HG03520 (cell line): ENCODE measurements around the gene CBR1.

ENCODE experiments used
- ATAC-seq: cut with Tn5 transposase; IDR thresholded peaks from one replicate; pipeline ENCODE4 v1.9.1; 2021; ENCODE audit warnings: mild to moderate bottlenecking, moderate library complexity; ENCODE audit not compliant: unreplicated experiment

Gene CBR1

DNA sequence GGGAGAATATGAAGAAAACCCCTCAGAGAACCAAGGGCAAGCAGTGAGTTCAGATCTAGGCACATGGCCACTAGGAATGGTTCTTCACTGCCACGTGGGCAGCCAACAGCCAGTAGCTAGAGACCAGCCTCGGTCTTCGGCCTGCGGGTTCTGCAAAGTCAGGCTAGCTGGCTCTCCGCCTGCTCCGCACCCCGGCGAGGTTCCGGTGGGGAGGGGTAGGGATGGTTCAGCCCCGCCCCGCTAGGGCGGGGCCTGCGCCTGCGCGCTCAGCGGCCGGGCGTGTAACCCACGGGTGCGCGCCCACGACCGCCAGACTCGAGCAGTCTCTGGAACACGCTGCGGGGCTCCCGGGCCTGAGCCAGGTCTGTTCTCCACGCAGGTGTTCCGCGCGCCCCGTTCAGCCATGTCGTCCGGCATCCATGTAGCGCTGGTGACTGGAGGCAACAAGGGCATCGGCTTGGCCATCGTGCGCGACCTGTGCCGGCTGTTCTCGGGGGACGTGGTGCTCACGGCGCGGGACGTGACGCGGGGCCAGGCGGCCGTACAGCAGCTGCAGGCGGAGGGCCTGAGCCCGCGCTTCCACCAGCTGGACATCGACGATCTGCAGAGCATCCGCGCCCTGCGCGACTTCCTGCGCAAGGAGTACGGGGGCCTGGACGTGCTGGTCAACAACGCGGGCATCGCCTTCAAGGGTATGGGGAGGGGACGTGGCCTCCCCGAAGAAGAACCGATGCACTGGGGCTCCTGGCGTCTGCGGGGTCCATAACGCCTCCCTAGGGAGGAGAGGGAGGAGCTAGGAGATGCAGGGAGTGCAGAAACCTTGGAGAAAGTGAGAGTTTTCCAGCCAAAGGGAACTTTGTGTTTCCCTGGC is at the start of gene CBR1:
TSS of gene CBR1 (plus strand) at position 312 of the 871 bp plus-strand sequence. CDS start at position 404, 92 bp downstream.
- ATAC-seq = peak; percentile 92

DNA sequence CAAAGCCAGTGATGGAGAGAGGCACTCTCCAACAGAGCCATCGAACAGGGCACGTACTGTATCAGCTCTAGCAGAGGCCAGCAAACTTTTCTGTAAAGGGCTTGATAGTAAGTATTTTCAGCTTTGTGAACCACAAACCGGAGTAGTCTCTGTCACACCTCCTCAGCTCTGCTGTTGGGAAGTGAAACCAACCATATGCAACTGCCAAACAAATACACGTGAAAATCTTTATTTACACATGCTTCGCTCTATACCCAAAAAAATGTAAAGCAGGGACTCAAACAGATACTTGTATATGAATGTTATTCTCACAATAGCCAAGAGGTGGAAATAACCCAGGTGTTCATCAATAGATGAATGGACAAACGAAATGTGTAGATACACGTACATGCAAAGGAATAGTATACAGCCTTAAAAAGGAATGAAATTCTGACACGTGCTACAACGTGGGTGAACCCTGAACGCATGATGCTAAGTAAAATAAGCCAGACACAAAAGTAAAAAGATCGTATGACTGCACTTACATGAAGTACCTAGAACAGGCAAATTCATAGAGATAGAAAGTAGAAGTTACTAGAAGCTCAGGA is 48.5 kb upstream of the CBR1 start:
- ATAC-seq = peak; percentile 80

DNA sequence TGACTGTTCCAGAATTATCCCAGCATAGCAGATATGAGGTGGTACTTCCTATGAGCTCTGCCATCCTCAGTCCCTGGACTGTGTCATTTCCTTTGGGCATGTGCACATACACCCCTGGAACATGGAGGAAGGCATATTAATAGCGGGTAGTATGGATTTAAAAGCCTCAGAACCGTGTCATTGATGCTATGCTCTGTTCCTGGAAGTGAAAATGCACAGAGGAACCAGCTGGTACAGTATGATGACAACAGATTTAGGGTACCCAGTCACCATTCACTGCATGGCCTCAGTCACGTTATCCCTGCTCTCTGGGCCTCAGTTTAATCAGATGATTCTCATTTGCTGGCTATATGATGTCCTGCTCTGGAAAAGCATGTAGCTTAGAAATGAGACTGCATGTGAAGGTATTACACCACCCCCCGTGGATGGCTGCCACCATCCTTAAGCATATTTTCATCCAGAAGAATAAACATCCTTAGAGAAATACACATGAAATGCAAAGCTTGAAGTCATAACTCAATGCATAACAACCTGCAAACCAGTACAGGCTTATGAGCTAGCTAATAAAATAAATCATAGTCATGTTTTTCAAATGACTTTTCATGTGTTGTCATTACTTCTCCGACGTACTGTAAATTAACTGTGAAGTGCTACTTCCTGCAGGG is 47.3 kb upstream of the CBR1 start:
- ATAC-seq = no peak

DNA sequence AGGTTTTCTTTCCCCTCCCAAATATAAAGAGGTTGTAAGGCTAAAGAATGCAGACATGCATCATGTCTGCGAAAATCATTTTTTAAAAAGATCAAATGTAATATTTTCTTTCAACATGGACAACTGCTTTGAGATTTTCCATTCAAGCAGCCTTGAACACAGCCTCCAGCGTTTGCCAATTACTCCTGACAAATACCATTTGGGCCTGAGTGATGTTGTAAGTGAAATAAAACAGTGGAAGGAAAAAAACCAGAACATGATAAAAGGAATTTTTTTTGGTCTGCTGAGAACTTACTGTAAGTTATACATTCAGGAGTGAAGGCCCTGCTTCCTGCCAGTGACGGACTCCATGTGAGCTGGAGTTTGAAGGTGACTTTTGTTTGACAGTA is 46.7 kb upstream of the CBR1 start:
- ATAC-seq = no peak

DNA sequence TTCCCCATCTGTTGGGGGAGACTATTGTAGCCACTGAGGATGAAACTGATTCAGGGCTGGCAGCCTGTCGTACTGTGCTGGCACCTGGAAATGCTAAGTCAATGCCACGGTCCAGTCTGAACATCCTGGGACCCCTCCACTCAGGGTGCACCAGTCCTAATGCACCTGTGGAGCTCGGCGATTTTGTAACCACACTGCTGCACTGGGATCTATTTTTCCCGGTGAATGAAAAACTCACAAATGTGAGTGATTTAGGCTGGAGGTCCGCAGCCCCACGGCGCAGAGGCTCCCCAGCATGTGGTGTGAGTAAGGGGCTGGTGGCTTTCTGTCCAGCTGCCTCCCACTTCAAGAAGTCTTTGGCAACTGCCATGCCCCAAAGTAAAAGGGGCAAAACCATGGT is 45.0 kb upstream of the CBR1 start:
- ATAC-seq = no peak

DNA sequence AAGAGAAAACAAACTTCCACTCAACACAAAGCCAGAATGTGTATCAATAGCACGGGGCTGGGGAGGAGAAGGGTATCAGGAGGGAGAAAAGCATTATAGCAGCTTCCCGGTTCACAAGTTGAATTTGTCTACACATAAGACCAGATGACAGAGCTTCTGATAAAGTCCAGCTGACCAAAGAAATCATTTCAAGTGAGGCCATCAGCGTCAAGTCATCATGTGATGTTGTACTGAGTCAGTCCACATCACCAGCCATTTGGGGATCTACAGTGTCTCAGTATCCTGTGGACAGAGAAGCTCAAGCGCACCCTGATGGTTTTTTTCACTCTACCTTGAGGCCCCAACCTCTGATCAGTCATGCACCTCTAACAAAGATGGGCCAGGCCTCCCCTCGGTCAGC is 42.5 kb upstream of the CBR1 start:
- ATAC-seq = no peak

DNA sequence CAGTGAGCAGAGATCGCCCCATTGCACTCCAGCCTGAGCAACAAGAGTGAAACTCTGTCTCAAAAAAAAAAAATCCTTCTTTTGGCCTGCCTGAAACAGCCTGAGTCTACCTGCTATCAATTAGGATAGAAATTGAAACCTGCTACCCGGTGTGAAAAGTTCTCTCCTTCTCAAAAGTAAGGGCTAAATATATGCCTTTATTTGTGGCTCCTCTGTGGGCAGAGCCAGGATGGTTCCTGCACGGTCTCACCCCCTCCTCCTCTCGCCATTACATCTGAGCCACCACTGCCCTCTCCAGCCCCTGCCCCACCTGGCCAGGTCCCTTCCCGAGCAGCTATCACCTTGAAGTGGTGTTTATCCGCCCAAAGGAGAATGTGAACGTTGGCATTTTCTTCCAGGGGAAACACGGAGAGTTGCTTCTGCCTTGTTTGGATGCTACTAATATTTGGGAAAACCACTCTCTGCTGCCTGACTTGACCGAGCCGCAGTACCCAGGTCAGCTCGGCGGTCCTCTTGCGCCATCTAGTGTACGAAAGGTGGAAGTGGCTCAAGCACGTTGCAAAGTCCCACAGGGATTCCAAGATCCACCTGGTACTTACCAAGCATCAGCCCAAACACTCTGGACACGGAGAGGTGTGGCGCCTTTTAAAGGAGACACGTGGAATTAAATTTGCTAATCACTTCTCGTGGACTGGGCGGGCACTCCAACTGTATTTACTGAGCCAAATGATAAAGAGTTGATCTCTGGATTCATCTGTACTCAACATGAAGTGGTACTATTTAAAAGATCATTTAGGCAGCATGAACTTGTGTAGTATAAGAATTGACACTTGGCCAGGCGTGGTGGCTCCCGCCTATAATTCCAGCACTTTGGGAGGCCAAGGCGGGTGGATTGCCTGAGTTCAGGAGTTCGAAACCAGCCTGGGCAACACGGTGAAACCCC is 41.4 kb upstream of the CBR1 start:
- no peak for ATAC-seq

DNA sequence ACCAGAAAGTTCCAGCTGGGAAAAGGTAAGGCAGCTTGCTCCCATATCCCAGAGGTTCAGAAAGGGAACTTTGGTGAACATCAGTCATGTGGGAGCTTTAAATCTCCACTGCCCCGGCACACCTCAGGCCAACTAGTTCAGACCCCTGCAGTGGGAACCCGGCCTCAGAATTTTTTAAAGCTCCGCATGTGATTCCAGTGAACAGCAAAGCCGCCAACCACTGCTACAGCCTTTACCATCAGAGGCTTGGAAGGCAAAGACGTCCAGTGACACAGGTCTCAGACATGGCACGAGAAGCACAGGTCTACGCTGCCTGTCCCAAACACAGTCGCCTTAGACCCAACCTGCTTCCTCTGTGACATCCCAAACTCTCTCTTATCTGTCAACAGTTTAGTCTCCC is 40.5 kb upstream of the CBR1 start:
- ATAC-seq = no peak

DNA sequence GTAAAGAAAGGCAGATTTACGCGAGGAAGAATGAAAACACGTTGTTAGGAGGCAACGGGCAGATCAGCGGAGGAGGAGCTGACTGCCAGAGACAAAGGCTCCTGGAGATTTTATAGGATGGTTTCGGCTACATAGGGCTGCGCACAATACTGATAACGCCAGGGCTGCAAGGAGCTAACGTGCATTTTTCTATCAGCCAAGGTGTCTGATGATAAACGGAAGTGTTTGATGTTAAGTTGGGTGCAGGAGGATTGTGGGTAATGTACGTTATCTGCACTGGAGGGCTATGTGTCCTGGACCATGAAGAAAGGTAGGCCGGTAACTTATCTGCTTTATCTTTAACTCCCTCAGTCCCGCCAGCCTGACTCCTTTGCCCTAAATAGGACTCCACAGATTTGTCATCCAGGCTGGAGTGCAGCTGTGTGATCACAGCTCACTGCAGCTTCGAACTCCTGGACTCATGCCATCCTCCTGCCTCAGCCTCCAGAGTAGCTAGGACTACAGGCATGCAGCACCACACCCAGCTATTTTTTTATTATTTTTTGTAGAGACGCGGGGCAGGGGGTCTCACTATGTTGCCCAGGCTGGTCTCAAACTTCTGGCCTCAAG is 39.1 kb upstream of the CBR1 start:
- no peak for ATAC-seq

DNA sequence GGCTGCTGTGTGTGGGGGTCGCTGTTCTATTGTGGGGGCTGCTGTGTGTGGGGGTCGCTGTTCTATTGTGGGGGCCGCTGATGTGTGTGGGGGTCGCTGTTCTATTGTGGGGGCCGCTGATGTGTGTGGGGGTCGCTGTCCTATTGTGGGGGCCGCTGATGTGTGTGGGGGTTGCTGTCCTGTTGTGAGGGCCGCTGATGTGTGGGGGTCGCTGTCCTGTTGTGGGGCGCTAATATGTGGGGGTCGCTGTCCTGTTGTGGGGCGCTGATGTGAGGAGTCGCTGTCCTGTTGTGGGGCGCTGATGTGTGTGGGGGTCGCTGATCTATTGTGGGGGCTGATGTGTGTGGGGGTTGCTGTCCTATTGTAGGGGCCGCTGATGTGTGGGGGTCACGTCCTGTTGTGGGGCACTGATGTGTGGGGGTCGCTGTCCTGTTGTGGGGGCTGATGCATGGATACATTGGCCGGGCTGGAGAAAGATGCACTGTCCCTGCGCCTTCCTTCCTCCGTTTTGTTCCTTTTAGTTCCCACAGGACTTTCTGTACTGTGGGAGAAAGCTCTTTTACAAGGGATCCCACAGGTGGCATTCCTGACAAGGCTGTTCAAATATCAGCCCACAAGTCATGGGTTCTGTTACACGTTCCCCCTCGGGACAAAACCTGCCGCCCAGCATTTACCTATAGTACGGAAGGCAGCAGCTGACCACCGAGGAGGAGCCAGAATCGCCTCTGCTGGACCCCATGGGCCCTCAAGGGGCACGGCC is 37.0 kb upstream of the CBR1 start:
- no peak for ATAC-seq

DNA sequence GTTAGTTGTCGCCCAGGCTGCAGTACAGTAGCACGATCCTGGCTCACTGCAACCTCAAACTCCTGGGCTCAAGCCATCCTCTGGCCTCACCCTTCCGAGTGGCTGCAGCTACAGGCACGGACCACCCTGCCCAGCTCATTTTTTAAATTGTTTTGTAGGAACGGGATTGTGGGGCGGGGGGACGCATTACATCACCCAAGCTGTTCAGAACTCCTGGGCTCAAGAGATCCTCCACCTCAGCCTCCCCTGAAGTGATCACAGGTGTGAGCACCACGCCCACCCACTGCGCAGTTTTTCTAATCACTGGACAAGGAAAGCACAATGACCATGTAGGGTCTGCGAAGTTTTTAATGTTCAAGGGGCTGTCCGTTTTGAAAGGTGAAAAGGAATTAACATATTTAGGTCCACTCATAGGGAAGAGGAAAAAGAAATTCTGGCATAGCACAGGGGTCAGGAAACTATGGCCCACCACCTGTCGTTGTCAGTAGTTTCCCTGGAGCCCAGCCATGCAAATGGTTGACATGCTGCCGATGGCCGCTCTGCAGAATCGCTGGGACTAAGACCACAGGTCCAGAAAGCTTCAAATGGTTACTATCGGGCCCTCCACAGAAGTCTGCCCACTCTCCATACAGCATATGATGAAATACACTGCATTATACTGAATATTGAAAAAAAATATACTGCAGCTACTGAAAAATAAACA is 35.5 kb upstream of the CBR1 start:
- no peak for ATAC-seq

DNA sequence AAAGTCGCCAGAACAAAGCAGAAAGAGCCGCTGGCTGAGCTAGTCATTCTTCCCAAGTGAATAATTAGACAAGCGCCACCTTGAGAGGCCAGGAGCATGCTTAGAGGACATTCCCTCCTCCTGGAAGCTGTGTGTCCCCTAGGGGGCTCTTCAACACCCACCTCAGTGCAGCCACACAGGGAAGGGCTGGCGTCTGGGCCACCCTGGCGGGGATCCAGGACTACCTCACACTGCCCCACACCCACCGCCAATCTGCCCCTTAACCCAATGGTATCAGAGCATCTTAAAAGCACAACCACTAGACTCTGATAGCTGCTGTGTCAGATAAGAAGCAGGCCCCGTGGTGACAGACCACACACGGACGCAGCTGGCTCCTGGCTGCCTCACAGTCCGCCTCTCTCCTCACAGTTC is 34.4 kb upstream of the CBR1 start:
- no peak for ATAC-seq

DNA sequence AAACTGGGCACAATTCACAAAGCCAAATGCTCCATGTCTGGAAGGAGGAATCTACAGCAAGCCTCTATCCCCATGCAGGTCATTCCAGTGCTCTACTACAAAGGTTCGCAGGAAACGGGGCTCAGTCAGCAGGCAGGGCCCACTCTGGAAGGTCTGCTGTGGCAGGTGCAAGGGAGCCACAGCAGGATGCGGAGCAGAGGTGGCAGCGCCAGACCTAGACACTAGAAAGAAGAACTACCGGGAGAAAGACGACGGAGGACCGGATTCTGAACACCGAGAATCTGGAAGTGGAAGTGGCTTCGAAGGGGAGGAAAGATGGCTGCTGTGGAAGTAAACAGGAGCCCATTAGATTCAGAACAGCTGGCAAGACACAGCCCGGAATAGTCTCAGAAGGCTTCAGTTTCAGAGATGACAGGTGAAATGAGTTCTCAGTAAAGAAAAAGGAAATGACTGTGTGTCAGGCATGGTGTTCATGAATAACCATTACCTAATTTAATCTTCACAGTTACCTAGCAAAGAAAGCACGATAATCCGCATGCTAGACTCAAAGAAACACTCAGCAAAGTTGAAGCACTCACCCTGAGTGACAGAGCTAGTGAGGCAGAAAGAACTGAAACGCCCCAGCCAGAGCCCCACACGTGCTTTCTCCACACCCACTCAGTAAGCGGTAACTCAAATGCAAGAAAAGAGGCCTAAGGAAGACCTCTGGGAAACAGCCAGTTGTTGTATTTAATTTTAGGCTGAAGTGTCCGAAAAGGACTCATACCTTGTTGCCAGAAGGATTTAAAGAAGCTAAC is 30.9 kb upstream of the CBR1 start:
- no peak for ATAC-seq

DNA sequence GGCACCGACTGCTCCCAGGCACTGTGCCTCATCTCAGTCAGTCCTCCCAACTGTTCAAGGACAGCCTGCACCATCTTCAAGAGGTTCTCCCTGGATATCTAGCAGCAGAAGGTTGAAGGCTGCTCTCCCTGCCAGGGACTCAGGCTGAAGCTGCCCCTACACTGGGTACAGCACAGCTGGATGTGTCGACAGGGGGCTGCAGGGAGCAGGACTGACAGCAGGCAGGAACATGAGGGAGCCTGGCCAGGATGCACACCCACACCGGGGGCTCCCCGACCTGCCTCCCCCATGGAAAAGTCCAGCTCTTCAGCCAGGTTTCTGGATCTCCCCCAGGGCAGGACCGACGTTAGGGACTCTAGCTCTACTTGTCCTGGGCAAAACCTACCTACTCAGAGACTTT is 30.0 kb upstream of the CBR1 start:
- no peak for ATAC-seq

DNA sequence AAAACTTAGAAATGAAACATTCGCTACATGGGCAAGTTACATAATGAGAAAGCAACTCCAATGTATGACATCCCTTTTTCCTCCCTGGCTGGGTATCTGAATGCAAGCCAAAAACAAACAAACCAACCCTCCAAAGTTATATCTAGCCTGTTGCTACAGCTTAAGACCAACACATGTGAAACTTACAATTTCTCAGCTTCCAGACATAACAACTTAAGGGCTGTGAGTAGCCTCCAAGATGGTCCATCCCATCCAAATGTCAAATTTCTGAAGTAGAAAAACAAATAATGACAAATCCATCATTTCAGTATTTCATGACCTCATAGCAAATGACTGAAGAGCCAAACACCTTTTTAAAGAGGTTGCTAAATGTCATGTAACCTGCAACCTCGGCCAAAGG is 29.4 kb upstream of the CBR1 start:
- no peak for ATAC-seq

DNA sequence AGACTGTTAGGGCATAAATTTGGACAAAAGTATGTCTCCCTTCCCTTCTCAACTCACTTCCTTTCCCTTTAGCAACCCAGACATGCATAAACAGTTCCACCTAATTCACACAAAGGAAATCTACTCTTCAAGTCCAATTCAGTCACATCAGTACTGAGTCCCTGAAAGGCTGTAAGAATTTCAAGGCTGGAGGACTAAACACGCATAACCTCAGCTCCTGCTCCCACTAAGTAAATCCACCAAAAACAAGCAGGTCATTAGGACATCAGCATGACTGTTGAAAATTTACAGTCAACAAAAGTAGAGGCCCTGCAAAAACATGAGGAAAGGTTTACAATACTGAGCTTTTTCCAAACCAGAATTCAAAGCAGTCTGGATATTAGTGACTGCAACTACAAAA is 27.9 kb upstream of the CBR1 start:
- ATAC-seq = no peak

DNA sequence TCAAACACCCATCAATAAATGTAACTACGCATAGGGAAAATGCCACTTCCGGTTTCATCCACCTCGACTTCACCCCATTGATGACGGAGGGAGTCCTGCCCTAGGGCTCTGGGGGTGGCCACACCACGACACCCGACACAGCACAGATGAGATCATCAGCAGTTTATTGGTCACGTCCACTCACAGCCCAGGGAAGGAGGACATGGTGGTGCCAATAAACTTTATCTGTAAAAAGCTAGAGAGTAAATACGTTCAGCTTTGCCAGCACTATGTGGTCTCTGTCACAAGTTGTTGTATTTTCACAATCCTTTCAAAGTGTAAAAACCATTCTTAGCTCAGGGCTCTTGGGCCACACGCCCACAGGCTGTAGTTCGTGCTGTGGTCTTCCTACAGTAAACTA is 25.8 kb upstream of the CBR1 start:
- no peak for ATAC-seq

DNA sequence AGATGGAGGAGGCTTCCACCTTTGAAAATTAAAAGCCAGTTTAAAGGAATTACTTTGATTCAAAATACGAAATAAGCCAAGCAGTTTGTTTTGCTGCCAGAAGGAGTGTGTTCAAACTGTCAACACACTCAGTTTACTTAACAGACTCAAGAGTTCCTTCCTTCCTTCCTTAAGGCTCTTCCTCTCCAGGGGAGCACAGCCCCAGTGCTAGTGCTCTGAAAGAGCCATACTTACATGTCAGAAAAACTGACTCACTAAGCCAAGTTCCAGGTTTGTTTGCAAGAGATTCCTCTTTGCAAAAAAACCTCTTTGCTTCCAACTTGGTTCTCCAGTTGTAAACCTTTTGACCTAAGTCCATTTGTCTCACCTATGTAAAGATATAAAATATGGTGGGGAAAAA is 23.8 kb upstream of the CBR1 start:
- no peak for ATAC-seq
